Lower leg skin (tissue), 4 donors: ENCODE results near the gene BLID. TPM values are rescaled to one million over a fixed set of nuclear protein-coding genes. Genes with fewer than 3 reads are reported as not detected.

Experiments used
- DNase-seq, 2 donors: peaks; one replicate each; pipeline ENCODE4 v3.0.0-alpha.2; 2019; ENCODE audit warnings: low spot score in 2 of 2
- H3K4me3 ChIP-seq: fragments of 200-600 bp; sonication (generic); 2 replicates; pipeline ENCODE4 v1.5.1; 2017; ENCODE audit warnings: mild to moderate bottlenecking, low read depth; ENCODE audit not compliant: poor library complexity, severe bottlenecking
- CTCF ChIP-seq, 3 donors: fragments of 450-650 bp; IDR thresholded peaks; one replicate each; pipeline ENCODE4 v1.5.1; 2016; ENCODE audit warnings: antibody characterized with exemption in 3 of 3, mild to moderate bottlenecking in 3 of 3, moderate library complexity in 2 of 3
- POLR2A ChIP-seq, 2 donors: fragments of 450-650 bp; IDR thresholded peaks; one replicate each; pipeline ENCODE4 v1.6.1; 2016 to 2017; ENCODE audit warnings: antibody characterized with exemption in 2 of 2, mild to moderate bottlenecking in 1 of 2, moderate library complexity in 1 of 2
- WGBS, 2 donors: methylation state at CpG; one replicate each; pipeline ENCODE4 v1.1.5; 2018; 5-methylcytosine and 5-hydroxymethylcytosine counted together
- intact Hi-C: fragments of 100-400 bp; cut with DNase I; formaldehyde crosslinking; loops from one replicate; pipeline ENCODE4 v1.15.0; 2023; ENCODE audit warnings: low total_unique reads
- total RNA-seq, 4 donors: library from RNA; depleted of rRNA; stranded (reverse); fragments of >200 nt; gene quantifications; one replicate each; pipeline ENCODE4 v1.1.0, GENCODE V29; 2016

Gene BLID
- total RNA-seq, 4 donors from 2014 or later, result 0.75 TPM; not detected in 3

DNA sequence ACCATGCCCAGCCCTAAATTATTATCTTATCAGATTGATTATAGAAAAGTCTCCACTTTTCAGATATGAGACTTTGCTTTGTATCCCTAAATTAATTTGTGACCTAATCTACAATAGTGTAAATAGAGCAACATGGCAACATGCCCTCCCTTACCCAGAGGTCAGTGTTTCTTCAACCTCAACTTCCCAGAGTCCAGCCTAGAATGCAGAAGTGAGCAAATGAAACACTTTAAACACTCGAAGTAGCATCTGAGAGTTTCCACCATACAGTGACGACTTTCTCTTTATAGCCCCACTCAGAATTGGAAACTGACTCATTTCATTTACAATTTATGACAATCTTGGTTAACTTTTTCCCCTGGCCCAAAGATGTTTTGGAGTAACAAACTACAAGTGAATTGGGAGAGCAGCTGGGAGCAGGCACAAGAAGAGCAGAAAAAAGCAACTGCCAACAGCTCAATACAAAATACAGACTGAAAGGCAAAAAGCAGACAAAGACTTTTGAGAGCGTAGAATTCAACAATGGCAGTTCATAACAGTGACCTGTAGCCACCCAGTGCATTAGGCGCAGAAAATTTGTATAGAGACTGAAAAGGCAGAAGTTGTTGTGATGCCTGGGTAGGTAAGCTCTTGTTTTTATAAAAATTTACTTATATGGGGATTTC, 10.1 kb upstream of the BLID start:
- no peak for DNase-seq
- H3K4me3 ChIP-seq, result no peak overlapping the region
- TF ChIP-seq CTCF (IDR thresholded peaks at IDR 0.05) (no peak), POLR2A (IDR thresholded peaks at IDR 0.05) (no peak)
- intact Hi-C loops, result no loop called here
- WGBS, 2 donors, result 83 to 85% methylated on average over 4 of the region's 4 CpGs

DNA sequence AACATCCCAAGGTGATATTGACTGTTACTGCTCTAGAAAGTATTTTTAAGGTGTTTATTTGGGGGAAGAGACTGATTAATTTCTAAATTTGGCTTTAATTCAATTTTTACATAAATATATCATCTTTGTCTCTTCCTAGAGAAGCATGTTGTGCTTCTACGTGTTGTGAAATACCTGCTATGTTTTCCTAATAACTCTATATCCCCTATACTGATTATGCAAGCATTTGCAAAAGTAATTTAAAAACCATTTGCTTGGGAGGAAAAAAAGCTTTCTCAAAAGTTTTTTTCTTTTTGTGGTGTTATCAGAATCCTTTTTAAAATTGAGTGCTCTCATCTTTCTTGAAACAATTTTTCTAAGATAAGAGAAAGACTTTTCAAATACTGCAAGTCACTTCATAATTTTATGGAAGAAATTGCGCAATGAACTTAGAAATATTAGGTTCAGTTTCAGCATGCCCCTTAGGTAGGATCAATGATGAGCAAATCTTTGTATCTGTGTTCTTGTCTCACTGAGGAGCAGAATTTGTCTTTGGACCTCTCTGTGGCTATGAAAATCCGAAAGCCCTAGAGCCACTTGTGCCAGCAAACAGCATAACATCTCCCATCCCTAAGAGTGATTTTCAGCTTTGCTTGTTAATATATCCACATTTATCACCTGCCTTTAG, 7.4 kb upstream of the BLID start:
- intact Hi-C loops, result no loop called here
- TF ChIP-seq POLR2A (IDR thresholded peaks at IDR 0.05) (no peak), CTCF (IDR thresholded peaks at IDR 0.05) (no peak)
- H3K4me3 ChIP-seq, result no peak overlapping the region
- DNase-seq, result no peak
- WGBS, 2 donors, result 61 to 68% methylated on average over 3 of the region's 3 CpGs

DNA sequence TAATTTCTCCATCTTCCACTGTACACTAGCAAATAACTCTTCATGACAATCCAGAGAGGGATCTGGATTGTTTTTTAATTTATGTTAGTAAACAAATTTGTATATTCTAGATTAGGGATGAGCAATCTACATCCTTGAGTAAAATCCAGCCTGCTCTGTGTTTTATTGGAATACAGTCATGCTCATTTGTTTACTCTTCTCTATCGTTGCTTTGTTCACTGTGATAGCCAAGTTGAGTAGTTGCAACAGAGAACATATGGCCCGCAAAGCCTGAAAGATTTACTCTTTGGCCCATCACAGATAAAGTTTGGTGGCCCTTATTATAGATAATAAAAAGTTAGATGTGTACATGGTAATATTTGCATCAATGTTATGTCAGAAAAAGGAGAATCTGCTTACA, 6.2 kb upstream of the BLID start:
- WGBS, 2 donors, result 70 to 87% methylated on average over 2 of the region's 2 CpGs
- TF ChIP-seq POLR2A (IDR thresholded peaks at IDR 0.05) (no peak), CTCF (IDR thresholded peaks at IDR 0.05) (no peak)
- DNase-seq, result no peak
- no peak overlapping the region for H3K4me3 ChIP-seq
- intact Hi-C loops, result no loop called here

- intact Hi-C loops, result no loop called here
- TF ChIP-seq POLR2A (IDR thresholded peaks at IDR 0.05), result no peak
- no peak for TF ChIP-seq CTCF (IDR thresholded peaks at IDR 0.05)
- DNase-seq, result no peak
- 69 to 74% methylated on average over 6 of the region's 6 CpGs for WGBS, 2 donors
- no peak overlapping the region for H3K4me3 ChIP-seq
Observed at GRCh38 chr11:122120096-122120495, 4.1 kb upstream of the BLID start.

DNA sequence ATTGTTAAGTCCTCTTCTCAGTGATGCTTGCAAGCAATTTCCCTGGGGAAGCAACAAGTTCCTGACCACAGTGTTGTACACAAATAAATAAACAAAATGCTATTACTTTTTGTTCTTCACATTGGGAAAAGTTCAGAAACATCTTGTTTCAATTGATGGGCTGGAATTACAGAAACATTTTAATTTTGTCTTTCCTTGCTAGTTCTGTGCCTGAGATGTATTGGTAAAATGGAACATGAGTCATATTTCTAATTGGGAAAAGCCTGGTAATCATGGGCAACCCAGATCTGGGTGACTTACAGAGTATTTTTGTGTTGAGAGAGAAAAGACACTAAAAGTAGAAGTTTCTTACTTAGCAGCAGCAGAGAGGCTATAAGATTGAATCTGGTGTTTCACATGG, 576 bp upstream of the BLID start:
- H3K4me3 ChIP-seq, result no peak overlapping the region
- TF ChIP-seq CTCF (IDR thresholded peaks at IDR 0.05) (no peak), POLR2A (IDR thresholded peaks at IDR 0.05) (no peak)
- intact Hi-C loops, result no loop called here
- DNase-seq, result no peak

DNA sequence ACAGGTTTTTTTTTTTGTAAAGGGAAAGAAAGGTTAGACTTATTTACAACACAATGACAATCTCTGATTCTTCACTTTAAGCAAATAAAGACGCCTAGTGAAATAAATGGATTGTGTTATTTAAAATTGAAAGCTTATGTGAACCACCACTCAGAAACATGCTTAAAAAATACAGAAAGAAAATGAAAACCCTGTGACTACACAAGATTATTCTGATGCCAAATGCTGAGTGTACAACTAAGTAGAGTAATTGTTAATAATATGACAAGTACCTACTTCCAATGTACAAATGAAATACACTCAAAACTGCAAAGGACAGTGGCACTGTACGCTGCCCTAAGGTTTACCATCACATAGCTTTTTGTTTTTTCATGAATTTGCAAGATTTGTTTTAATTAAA, 1.0 kb downstream of the BLID start:
- WGBS, 2 donors, result 68 to 77% methylated on average over 2 of the region's 2 CpGs
- TF ChIP-seq CTCF (IDR thresholded peaks at IDR 0.05), result no peak
- no peak for TF ChIP-seq POLR2A (IDR thresholded peaks at IDR 0.05)
- H3K4me3 ChIP-seq, result no peak overlapping the region
- intact Hi-C loops, result no loop called here
- no peak for DNase-seq
